NCI-H1436 (cell line): ENCODE measurements around the gene TMEM255B.

Experiments used
- DNase-seq: peaks from one replicate; lab custom pipeline; 2025; lab: John Stamatoyannopoulos, UW

TMEM255B gene

GRCh38 chr13:113768018-113768905 lies 9.2 kb downstream of the TMEM255B start:
- DNase-seq: no peak

DNA sequence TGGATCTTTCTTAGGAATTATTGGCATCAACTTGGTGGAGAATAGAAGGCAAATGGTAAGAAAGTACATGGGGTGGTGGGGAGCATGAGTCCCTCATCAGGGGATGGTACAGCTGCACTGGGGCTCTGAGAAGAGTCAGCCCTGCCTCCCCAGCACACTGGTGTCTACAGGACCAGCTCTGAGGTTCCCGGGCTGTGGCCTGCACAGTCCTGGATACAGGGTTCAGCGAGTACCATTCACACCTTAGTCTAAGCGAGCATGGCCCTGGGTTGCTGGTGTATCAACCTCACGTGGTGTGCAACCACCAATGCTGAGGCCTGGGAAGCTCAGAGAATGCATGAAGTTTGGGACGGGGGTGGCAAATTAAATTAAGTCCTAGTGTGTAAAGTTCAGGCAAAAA lies 10.1 kb downstream of the TMEM255B start:
- no peak for DNase-seq

DNA sequence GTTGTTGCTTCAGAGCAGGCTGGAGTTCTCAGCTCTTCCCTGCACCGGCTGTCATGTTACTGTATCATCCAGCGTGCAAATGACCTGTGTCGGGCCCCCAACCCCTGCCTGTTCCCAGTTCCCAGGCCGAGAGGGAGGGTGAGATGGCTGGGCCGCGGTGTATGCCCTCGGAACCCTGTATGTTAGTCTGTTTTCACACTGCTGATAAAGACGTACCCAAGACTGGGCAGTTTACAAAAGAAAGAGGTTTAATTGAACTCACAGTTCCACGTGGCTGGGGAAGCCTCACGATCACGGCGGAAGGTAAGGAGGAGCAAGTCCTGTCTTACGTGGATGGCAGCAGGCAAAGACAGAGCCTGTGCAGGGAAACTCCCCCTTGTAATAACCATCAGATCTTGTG lies 10.9 kb downstream of the TMEM255B start:
- DNase-seq: no peak

GRCh38 chr13:113770441-113770840 lies 11.4 kb downstream of the TMEM255B start:
- no peak for DNase-seq

DNA sequence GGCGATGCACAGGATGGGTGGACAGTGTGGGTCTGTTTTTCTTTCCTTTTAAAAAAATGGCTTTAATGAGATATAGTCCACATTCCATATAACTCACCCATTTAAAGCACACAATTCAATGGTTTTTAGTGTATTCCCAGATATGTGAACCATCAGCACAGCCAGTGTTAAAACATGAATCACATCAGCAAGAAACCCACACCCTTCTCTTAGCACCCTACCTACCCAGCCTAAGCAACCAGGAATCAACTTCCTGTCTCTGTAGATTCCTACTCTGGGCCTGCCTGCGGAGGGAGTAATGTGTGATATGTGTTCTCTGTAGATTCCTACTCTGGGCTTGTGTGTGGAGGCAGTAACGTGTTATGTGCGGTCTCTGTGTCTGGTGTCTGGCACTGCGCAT lies 11.9 kb downstream of the TMEM255B start:
- no peak for DNase-seq

DNA sequence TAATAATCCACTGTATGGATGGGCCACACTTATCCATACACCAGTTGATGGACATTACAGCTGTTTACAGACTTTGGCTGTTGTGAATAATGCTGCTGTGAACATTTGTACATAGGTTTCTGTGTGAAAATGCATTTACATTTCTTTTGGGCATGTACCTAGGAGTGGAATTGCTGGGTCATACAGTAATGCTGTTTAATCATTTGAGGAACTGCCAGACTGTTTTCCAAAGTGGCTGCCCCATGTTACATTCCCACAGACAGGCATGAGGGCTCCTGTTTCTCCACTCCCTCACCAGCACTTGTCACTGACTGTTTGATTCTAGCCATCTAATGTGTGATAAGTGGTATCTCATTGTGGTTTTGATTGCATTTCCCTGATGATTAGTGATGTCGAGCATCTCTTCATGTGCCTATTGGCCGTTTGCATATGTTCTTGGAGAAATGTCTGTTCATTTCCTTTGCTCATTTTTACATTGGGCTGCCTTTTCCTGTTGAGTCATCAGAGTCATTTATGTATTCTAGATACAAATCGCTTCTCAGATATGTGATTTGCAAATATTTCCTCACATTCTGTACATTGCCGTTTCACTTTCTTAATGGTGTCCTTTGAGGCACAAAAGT lies 12.8 kb downstream of the TMEM255B start:
- no peak for DNase-seq

GRCh38 chr13:113774177-113775107 lies 15.4 kb downstream of the TMEM255B start:
- DNase-seq: no peak

- no peak for DNase-seq
Observed at GRCh38 chr13:113775451-113776145, 16.6 kb downstream of the TMEM255B start.

- DNase-seq: no peak
Observed at GRCh38 chr13:113776231-113777125, 17.5 kb downstream of the TMEM255B start.

DNA sequence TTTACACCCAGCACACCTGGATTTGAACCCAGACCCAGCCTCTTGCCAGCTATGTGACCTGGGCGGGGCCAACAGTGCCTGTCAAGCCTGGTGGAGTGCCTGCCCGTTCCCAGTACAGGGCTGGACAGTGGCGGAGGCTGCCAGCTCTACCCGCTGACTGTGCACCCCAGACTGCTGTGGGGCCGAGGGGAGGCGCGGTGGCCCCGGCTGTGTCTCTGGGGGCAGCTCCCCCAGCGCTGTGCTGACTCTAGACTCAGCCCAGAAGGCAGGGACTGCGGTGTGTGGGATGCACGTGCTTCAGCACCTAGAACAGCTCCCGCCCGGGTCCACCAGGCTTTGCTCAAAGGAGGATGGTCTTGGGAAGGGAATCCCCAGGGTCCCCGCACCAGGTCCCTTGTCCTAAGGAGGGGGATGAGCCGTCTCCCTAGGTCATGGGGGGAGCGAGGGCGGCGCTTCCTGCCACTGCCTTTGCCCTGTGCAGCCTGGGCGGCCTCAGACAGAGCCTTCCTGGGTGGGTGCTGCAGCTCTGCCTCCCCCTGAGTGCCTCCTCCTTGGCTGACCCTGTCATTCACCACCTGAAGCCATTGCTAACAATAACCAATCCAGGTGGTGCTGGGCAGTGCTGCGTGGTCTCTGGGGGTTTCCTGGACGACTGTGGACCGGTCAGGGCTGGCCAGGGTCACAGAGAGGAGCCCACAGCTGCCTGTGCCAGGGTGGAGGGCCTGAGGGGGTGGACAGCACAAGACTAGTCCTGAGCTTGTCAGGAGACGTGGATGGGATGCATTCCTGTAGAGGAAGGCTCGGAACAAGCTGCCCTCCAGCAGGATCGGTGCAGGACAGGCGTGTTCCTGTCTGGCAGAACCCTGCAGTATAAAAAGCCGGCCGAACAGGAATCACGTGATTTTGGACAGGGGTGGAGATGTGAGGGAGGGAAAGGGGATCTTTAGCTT lies 18.6 kb downstream of the TMEM255B start:
- no peak for DNase-seq

DNA sequence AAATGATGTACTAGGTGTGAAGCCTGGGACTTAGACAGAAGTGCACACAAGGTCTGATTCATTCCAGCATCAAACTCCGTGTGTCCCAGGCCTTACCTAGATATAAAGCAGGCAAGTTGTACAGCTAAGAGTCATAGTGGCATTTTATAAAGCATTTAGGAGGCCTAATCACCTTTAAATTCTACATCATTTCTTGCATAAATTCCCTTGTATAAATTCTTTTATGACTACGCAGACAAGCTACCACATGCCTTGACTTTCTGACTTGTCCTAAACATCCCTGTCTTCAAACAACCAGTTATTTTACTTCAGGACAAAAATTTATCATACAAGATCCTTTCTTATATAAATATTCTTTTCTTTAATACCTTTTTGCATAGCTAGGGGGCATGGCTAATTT lies 22.5 kb downstream of the TMEM255B start:
- DNase-seq: no peak

DNA sequence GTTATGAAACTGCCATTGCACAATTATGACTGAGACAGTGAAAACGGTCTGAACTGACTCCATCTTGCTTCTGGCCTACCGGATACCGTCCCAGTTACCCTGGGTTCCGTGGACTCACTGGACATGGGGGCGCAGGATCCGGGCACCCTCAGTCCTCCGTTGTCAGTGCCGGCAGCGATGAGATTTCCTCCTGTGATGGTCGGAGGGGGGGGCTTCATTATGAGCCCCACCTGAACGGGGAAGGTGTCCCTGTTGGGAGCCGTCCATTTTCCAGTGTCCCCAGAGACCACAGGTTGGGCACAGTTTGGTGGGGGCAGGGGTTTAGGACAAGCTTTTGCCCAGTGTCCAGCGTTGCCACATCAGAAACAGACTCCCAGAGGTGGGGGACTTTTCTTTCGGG lies 23.4 kb downstream of the TMEM255B start:
- no peak for DNase-seq

GRCh38 chr13:113783200-113783881 lies 24.3 kb downstream of the TMEM255B start:
- DNase-seq: no peak

DNA sequence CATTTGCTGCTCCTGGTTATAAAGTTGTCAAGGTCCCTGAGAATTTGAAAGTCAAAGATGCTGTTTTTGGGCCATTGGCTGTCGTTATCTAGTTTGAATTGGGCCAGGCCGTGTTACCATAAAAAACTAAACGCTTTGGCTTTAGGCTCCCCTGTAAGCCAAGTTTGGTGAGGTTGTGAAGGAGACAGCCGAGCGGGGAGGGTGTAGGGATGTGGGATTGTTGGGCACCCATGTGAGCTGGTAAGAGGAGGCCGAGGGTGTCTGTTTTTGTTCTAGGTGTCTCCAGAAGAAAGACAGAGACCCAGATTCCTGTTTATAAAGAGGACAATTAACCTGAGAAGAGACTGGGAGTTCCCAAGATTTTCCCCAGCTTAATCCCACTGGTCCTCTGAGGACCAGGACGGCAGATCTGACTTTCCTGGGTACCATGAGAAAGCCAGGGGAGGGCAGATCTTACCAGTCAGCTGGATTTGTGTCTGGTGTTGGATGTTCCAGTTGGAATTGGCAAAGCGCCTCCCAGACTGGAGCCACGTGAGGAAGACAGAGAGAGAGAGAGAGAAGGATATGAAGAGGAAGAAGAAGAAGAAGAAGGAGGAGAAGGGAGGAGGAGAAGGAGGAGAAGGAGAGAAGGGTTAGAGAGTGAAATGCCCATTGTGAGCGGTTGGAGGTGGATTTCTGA lies 25.1 kb downstream of the TMEM255B start:
- no peak for DNase-seq

DNA sequence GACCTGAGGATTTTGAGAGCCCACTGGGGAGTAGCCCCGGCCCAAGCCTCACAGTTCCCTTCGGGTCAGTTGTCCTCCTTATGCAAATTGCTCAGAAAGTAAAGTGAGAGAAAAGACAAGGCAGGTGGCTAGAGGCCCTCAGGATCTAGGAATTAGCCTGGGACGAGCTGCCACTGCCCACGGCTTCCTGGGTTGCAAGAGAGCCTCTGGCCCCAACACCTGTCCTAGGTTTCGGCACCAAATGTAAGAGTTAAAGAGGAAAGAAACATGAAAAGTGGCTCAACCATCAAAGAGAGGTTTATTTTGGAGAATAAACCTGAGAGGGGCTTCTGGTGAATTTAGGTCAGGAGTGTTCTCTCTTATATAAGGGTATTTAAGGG lies 25.6 kb downstream of the TMEM255B start:
- DNase-seq: no peak

DNA sequence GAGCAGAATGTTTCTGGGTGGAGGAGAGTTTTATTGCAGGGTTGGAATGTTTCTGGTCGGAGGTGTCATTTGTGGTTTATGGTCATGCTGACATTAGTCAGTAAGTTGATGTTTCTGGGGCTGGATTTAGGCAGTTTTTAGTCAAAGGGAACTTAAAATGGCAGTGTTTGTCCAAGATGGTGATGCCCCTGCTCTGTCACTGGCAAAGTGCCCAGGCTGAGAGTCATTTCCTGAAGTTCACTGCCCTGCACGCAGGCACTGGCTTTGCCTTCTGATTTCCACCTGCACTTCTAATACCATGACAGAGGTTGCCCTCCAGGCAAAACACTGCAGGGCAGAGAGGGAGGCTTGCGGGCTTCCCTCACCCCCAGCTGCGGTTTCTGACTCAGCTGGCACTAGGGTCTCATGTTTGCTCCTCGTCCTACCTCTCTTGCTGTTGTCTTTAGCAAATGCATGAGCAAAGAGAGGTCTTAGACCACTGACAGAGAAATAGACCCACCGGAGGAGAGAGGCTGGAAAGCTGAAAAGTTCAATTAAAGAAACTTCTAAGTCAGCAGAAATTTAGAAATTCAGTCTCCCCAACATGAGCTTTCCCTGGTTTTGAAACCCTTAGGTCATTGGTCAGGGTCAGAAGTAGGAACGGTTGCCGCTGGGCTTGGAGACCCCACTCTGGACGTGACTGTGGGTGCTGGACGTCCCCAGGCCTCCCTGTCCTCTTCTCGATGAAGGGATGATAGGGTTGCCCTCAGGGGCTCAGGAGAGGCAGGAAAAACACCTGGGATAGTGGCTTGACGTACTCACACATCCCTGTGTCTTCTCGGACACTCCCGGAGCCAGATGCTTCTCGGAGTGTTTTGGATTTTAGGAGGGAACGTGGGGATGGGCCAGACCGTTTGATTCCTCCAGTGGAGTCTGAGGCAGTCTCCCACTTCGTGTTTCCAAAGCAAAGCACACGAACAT lies 26.3 kb downstream of the TMEM255B start:
- DNase-seq: no peak

DNA sequence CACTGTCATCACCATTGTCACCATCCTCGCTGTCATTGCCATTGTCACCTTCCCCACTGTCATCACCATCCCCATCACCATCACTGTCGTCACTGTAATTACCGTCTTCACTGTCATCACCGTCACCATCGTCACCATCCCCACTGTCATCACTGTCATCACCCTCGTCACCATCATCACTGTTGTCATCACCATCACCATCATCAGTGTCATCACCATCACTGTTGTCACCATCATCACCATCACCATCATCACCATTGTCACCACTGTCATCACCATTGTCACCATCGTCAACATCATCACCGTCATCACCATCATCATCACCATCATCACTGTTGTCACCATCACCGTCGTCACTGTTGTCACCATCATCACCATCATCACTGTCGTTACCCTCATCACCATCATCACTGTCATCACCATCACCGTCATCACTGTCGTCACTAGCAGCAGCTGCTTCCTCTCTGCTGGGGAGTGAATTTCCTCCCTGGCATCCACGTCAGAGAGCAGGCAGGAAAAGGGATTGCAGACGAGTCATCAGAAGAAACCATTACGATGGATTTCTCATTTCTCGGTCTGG lies 27.3 kb downstream of the TMEM255B start:
- DNase-seq: no peak
